Natural killer cell (primary cell): ENCODE data around the gene HSPD1. TPM values are rescaled to one million over a fixed set of nuclear protein-coding genes. Genes with fewer than 3 reads are reported as not detected.

Source experiments
- ATAC-seq, 3 donors: fragments of 150-1000 bp in 2 of 3; fragments of 200-7000 bp in 1 of 3; cut with Tn5 transposase; 1 replicate in 1 of 3; 2 replicates in 2 of 3; pipeline ENCODE4 v1.10.0; 2021; ENCODE audit warnings: mild to moderate bottlenecking in 2 of 3, moderate library complexity in 2 of 3
- DNase-seq, 2 donors: peaks; one replicate each; pipeline versions ENCODE4 v3.0.0 to v3.0.0-alpha.2; 2013 to 2021; ENCODE audit warnings: mixed read lengths in 1 of 2
- H3K27ac ChIP-seq: one replicate; pipeline ENCODE4 v1.5.1; 2013; ENCODE audit warnings: mild to moderate bottlenecking, low read length
- H3K27me3 ChIP-seq: one replicate; pipeline ENCODE4 v1.6.1; 2013; ENCODE audit warnings: low read length; ENCODE audit not compliant: control insufficient read depth, insufficient read depth
- H3K36me3 ChIP-seq: one replicate; pipeline ENCODE4 v1.6.1; 2013; ENCODE audit warnings: low read length; ENCODE audit not compliant: control insufficient read depth, insufficient read depth
- H3K4me1 ChIP-seq: one replicate; pipeline ENCODE4 v1.6.1; 2013; ENCODE audit warnings: low read length; ENCODE audit not compliant: control insufficient read depth, insufficient read depth
- H3K4me3 ChIP-seq: one replicate; pipeline ENCODE4 v1.5.1; 2013; ENCODE audit warnings: low read length
- H3K9me3 ChIP-seq: one replicate; pipeline ENCODE4 v1.6.1; 2013; ENCODE audit warnings: low read length; ENCODE audit not compliant: control insufficient read depth, insufficient read depth
- H3K27ac Mint-ChIP-seq, 2 donors: one replicate each; pipeline ENCODE4 v1.8.0; 2022; ENCODE audit warnings: mild to moderate bottlenecking in 2 of 2, mixed read lengths in 2 of 2, moderate library complexity in 1 of 2
- H3K27me3 Mint-ChIP-seq, 2 donors: one replicate each; pipeline ENCODE4 v1.8.0; 2022; ENCODE audit warnings: low read depth in 2 of 2, mixed read lengths in 2 of 2
- H3K36me3 Mint-ChIP-seq: one replicate; pipeline ENCODE4 v1.8.0; 2022; ENCODE audit warnings: mixed read lengths
- H3K4me1 Mint-ChIP-seq, 2 donors: one replicate each; pipeline ENCODE4 v1.8.0; 2022; ENCODE audit warnings: mixed read lengths in 2 of 2
- H3K4me3 Mint-ChIP-seq: one replicate; pipeline ENCODE4 v1.8.0; 2022; ENCODE audit warnings: mild to moderate bottlenecking, moderate library complexity, mixed read lengths
- H3K9me3 Mint-ChIP-seq, 2 donors: one replicate each; pipeline ENCODE4 v1.8.0; 2022; ENCODE audit warnings: mixed read lengths in 2 of 2
- CTCF ChIP-seq: fragments of 200-600 bp; IDR thresholded peaks from one replicate; pipeline ENCODE4 v1.8.0; 2022; ENCODE audit warnings: antibody characterized with exemption
- WGBS: methylation state at CpG from one replicate; pipeline ENCODE4 v1.1.7; 2013; ENCODE audit warnings: missing lambda C conversion rate; ENCODE audit not compliant: insufficient coverage; 5-methylcytosine and 5-hydroxymethylcytosine counted together
- intact Hi-C: fragments of 100-400 bp; cut with micrococcal nuclease; formaldehyde crosslinking; loops from one replicate; pipeline ENCODE4 v1.14.2; 2022
- total RNA-seq, 4 donors: library from RNA; stranded (reverse); fragments of 120-200 nt in 1 of 4; gene quantifications; one replicate each; pipeline versions ENCODE4 v1.2.3 to v1.2.4, GENCODE V29; 2013 to 2022

HSPD1 gene
- total RNA-seq, 3 donors from 2014 or later (not counting 1 experiment from before 2014, with no cell fraction given), result 79.7 to 130 (median 113) TPM

- H3K4me3 Mint-ChIP-seq, result peak overlapping the region; percentile 99
- no peak for TF ChIP-seq CTCF
- ATAC-seq (no peak), DNase-seq (no peak)
- Histone ChIP-seq H3K4me3 (no peak overlapping the region), H3K4me1 (peaks cover 5% of the 10 kb centered on the region), H3K27me3 (no peaks in the 10 kb centered on the region), H3K9me3 (no peaks in the 10 kb centered on the region), H3K27ac (no peak overlapping the region), H3K36me3 (peaks cover 3% of the 10 kb centered on the region)
- intact Hi-C loops, result no loop called here
- H3K36me3 Mint-ChIP-seq, result peaks cover 7% of the 10 kb centered on the region
- peak overlapping the region; percentile 100 for H3K27ac Mint-ChIP-seq
- no peaks in the 10 kb centered on the region for H3K9me3 Mint-ChIP-seq
- H3K4me1 Mint-ChIP-seq, result peaks cover 58 to 66% of the 10 kb centered on the region in 2 donors
- 89% methylated on average over 2 of the region's 2 CpGs for WGBS
- no peaks in the 10 kb centered on the region for H3K27me3 Mint-ChIP-seq
These were observed 44.7 kb downstream of the HSPD1 start for GRCh38 chr2:197454923-197455322.

- Histone ChIP-seq H3K27ac (peak overlapping the region; percentile 98), H3K9me3 (no peaks in the 10 kb centered on the region), H3K27me3 (no peaks in the 10 kb centered on the region), H3K36me3 (no peaks in the 10 kb centered on the region), H3K4me1 (peaks cover 5% of the 10 kb centered on the region), H3K4me3 (peak overlapping the region; percentile 81)
- Mint-ChIP-seq H3K4me1 (peaks cover 48 to 60% of the 10 kb centered on the region in 2 donors), H3K4me3 (peak overlapping the region; percentile 99), H3K27ac (peak overlapping the region; percentile 100), H3K36me3 (peaks cover 7% of the 10 kb centered on the region), H3K27me3 (no peaks in the 10 kb centered on the region), H3K9me3 (no peaks in the 10 kb centered on the region)
- intact Hi-C loops, result loop anchor here (1.0 kb wide), 3 partner anchors 19 to 61 kb away; partner anchors contain the start of genes HSPE1 and SF3B1
- DNase-seq, result peak in 1 of 2 donors; percentile 80
- no peak for ATAC-seq
- no peak for TF ChIP-seq CTCF
- WGBS, result 0% methylated on average over 7 of the region's 11 CpGs
These were observed 45.7 kb downstream of the HSPD1 start for GRCh38 chr2:197453914-197454398.

DNA sequence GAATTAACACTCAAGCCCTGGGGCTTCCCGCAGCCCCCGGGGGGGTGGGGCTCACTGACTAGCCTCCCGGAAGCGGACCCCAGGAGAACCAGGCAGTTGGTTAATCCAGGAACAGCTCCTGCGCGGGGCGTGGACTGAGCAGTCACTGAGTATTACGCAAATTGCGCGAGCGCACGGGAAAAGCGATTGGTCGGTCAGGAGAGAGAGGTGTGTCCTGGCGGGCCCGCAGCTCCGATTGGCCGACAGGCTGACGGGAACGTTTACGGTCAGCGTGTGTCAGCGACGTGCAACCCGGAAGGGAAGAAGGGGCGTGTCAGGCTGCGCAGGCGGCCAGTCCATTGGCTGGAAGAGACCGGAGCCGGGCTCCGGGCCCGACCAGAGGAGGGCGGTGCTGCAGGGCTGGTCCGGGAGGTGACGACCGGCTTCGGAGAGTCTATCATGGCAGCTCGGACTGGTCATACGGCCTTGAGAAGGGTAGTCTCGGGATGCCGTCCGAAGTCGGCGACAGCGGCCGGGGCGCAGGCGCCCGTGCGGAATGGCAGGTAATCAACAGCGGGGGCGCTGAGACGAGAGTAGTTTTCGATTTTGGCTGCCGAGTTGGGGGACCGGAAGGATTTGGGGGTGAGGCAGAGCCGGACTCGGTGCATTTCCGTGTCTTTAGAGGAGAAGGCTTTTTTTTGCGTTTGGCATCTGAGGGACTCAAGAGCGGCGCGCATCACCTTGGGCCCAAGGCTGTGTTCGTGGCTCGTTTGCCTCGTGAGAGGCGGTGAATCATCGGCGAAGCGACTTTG is 46.3 kb downstream of the HSPD1 start, which contains the start of gene COQ10B:
Gene COQ10B (plus strand): TSS at position 430 of the 791 bp plus-strand sequence. CDS start 9 bp downstream, at position 439.
- intact Hi-C loops, result loop anchor here (1.0 kb wide), 3 partner anchors 18 to 62 kb away; partner anchors contain the start of genes HSPE1 and SF3B1
- DNase-seq (peak; percentile 97 to 100), ATAC-seq (peak; percentile 80 to 95 (median 84))
- Mint-ChIP-seq H3K4me3 (peak within 1 kb of the TSS; percentile 99), H3K4me1 (peaks cover 45 to 54% of the 10 kb centered on the region in 2 donors), H3K36me3 (peaks cover 7% of the 10 kb centered on the region), H3K27me3 (no peaks in the 10 kb centered on the region), H3K9me3 (no peaks in the 10 kb centered on the region), H3K27ac (peak within 1 kb of the TSS; percentile 100)
- Histone ChIP-seq H3K4me1 (peaks cover 5% of the 10 kb centered on the region), H3K4me3 (peak within 1 kb of the TSS; percentile 81), H3K36me3 (no peaks in the 10 kb centered on the region), H3K27ac (peak within 1 kb of the TSS; percentile 98), H3K27me3 (no peaks in the 10 kb centered on the region), H3K9me3 (no peaks in the 10 kb centered on the region)
- no peak for TF ChIP-seq CTCF
- WGBS, result under 1% methylated on average over 70 of the region's 70 CpGs
